ENCODE results near the gene PPM1D.

DNA sequence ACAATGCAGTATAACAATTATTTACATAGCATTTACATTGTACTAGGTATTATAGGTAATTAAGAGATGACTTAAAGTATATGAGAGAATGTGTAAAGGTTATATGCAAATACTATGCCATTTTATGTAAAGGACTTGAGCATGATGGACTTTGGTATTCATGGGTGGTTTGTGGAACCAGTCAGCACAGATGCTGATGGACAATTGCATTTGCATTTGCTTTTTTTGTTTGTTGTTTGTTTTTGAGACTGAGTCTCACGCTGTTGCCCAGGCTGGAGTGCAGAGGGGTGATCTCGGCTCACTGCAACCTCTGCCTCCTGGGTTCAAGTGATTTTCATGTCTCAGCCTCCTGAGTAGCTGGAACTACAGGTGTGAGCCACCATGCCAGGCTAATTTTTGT is 113.6 kb downstream of the PPM1D start:
- TF ChIP-seq, protein P1, sequence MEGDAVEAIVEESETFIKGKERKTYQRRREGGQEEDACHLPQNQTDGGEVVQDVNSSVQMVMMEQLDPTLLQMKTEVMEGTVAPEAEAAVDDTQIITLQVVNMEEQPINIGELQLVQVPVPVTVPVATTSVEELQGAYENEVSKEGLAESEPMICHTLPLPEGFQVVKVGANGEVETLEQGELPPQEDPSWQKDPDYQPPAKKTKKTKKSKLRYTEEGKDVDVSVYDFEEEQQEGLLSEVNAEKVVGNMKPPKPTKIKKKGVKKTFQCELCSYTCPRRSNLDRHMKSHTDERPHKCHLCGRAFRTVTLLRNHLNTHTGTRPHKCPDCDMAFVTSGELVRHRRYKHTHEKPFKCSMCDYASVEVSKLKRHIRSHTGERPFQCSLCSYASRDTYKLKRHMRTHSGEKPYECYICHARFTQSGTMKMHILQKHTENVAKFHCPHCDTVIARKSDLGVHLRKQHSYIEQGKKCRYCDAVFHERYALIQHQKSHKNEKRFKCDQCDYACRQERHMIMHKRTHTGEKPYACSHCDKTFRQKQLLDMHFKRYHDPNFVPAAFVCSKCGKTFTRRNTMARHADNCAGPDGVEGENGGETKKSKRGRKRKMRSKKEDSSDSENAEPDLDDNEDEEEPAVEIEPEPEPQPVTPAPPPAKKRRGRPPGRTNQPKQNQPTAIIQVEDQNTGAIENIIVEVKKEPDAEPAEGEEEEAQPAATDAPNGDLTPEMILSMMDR (IDR thresholded peaks at IDR 0.05), result no peak
- no peak for TF ChIP-seq POLR2A (IDR thresholded peaks at IDR 0.05)

Measured in thyroid gland (tissue), 4 donors.